HCT116 (cell line): ENCODE results near the gene EPHA2. TPM values are rescaled to one million over a fixed set of nuclear protein-coding genes. Genes with fewer than 3 reads are reported as not detected.
A peak's percentile ranks its signal among the peaks of the same experiment; 100 is the strongest.

Source experiments
- ATAC-seq: fragments of 200-7000 bp; cut with Tn5 transposase; 2 replicates; pipeline ENCODE4 v1.9.1; 2020; ENCODE audit warnings: mild to moderate bottlenecking, moderate library complexity
- BruUV-seq: library from RNA; stranded (reverse); fragments of 400-500 nt; replicated peaks from 2 replicates; lab custom pipeline; 2021; lab: Mats Ljungman, UMichigan
- CTCF ChIA-PET: fragments of 300-600 bp; sonication (Branson Sonifier 250); formaldehyde crosslinking; loops from one replicate; lab custom pipeline; 2021; ENCODE audit warnings: antibody characterized with exemption; lab: Charles Lee
- POLR2A ChIA-PET: fragments of 300-600, 350-600 bp; sonication (Branson Sonifier 250); formaldehyde crosslinking; loops from one replicate; lab custom pipeline; 2021; ENCODE audit warnings: antibody characterized with exemption; lab: Charles Lee
- RAD21 ChIA-PET, 2 experiments: fragments of 300-600 bp; sonication (Branson Sonifier 250); formaldehyde crosslinking; loops; one replicate each; lab custom pipeline; 2023; ENCODE audit warnings: low total read pairs in 2 of 2; ENCODE audit not compliant: uncharacterized antibody in 2 of 2, unreplicated experiment in 2 of 2, low non-redundant PET in 1 of 2; lab: Charles Lee
- DNase-seq: peaks from one replicate; pipeline ENCODE4 v3.0.0-alpha.2; 2010; ENCODE audit warnings: low read depth, low spot score
- H2AFZ ChIP-seq: fragments of 200-600 bp; shearing (Covaris generic), sonication (generic); 2 replicates; pipeline ENCODE4 v1.6.1; 2017; ENCODE audit warnings: low read depth, mixed run types, mixed read lengths, antibody characterized with exemption, low read length; ENCODE audit not compliant: poor library complexity, severe bottlenecking
- H3K27ac ChIP-seq: 2 replicates; pipeline ENCODE4 v1.5.1; 2012; ENCODE audit warnings: low read depth, low read length
- H3K27me3 ChIP-seq: fragments of 200-600 bp; sonication (generic); 2 replicates; pipeline ENCODE4 v1.6.1; 2016; ENCODE audit warnings: mixed run types, low read length, mixed read lengths; ENCODE audit not compliant: insufficient read depth
- H3K36me3 ChIP-seq, 2 experiments: fragments of 200-500 bp in 1 of 2; fragments of 200-600 bp in 1 of 2; sonication (Bioruptor generic) in 1 of 2; sonication (generic) in 1 of 2; 2 replicates each; pipeline versions ENCODE4 v1.5.1 to v1.6.1; 2014 to 2016; ENCODE audit warnings: low read length in 2 of 2, inconsistent platforms in 1 of 2, mixed read lengths in 1 of 2, mixed run types in 1 of 2; ENCODE audit not compliant: insufficient read depth in 2 of 2, control insufficient read depth in 1 of 2
- H3K4me1 ChIP-seq, 2 experiments: fragments of 200-600 bp in 1 of 2; sonication (generic) in 1 of 2; 2 replicates each; pipeline versions ENCODE4 v1.5.1 to v1.6.1; 2012 to 2017; ENCODE audit warnings: low read length in 2 of 2, inconsistent platforms in 1 of 2, mild to moderate bottlenecking in 1 of 2, mixed read lengths in 1 of 2, mixed run types in 1 of 2, moderate library complexity in 1 of 2; ENCODE audit not compliant: insufficient read depth in 2 of 2, control insufficient read depth in 1 of 2
- H3K4me2 ChIP-seq: fragments of 200-600 bp; sonication (generic); 2 replicates; pipeline ENCODE4 v1.6.1; 2017; ENCODE audit warnings: mixed run types, low read length, mixed read lengths
- H3K4me3 ChIP-seq, 2 experiments: fragments of 200-600 bp in 1 of 2; sonication (generic) in 1 of 2; replicated peaks in 1 of 2; 2 replicates each; pipeline ENCODE4 v1.5.1; 2011 to 2016; ENCODE audit warnings: low read length in 2 of 2, control low read depth in 1 of 2, low read depth in 1 of 2, mild to moderate bottlenecking in 1 of 2, mixed read lengths in 1 of 2, mixed run types in 1 of 2
- H3K79me2 ChIP-seq: fragments of 200-600 bp; sonication (generic); 2 replicates; pipeline ENCODE4 v1.6.1; 2017; ENCODE audit warnings: mild to moderate bottlenecking, mixed run types, low read length, moderate library complexity, mixed read lengths; ENCODE audit not compliant: insufficient read depth
- H3K9ac ChIP-seq: fragments of 200-600 bp; sonication (generic); 2 replicates; pipeline ENCODE4 v1.6.1; 2016; ENCODE audit warnings: low read length, mixed read lengths
- H3K9me2 ChIP-seq: fragments of 200-600 bp; sonication (generic), shearing (Covaris generic); 2 replicates; pipeline ENCODE4 v1.6.1; 2017; ENCODE audit warnings: mixed run types, mild to moderate bottlenecking, moderate library complexity; ENCODE audit not compliant: insufficient read depth
- H3K9me3 ChIP-seq, 2 experiments: fragments of 200-500 bp in 1 of 2; fragments of 200-600 bp in 1 of 2; sonication (Bioruptor generic) in 1 of 2; sonication (generic) in 1 of 2; 2 replicates each; pipeline ENCODE4 v1.6.1; 2014 to 2017; ENCODE audit warnings: low read length in 2 of 2, mixed read lengths in 2 of 2, inconsistent platforms in 1 of 2, low read depth in 1 of 2, mild to moderate bottlenecking in 1 of 2, mixed run types in 1 of 2, moderate library complexity in 1 of 2; ENCODE audit not compliant: control insufficient read depth in 1 of 2, insufficient read depth in 1 of 2
- H4K20me1 ChIP-seq: fragments of 200-600 bp; sonication (generic), shearing (Covaris generic); 2 replicates; pipeline ENCODE4 v1.6.1; 2017; ENCODE audit warnings: mixed run types, mild to moderate bottlenecking, moderate library complexity; ENCODE audit not compliant: insufficient read depth
- CEBPB ChIP-seq: IDR thresholded peaks from 2 replicates; pipeline ENCODE4 v1.6.1; 2012; ENCODE audit warnings: low read depth
- ELF1 ChIP-seq: IDR thresholded peaks from 2 replicates; pipeline ENCODE4 v1.6.1; 2012; ENCODE audit warnings: low read depth, borderline replicate concordance
- EZH2 ChIP-seq: fragments of 200-600 bp; sonication (generic); IDR thresholded peaks from 2 replicates; pipeline ENCODE4 v1.6.1; 2017; ENCODE audit warnings: antibody characterized with exemption, mixed run types
- JUND ChIP-seq: IDR thresholded peaks from 2 replicates; pipeline ENCODE4 v1.6.1; 2012
- POLR2A ChIP-seq: IDR thresholded peaks from 2 replicates; pipeline ENCODE4 v1.7.0; 2011; ENCODE audit warnings: borderline replicate concordance; ENCODE audit not compliant: insufficient read depth, insufficient read length; ENCODE audit errors: extremely low read depth
- POLR2AphosphoS5 ChIP-seq: IDR thresholded peaks from 2 replicates; pipeline ENCODE4 v1.6.1; 2011; ENCODE audit warnings: mild to moderate bottlenecking, low read depth, low read length, moderate library complexity
- ZNF274 ChIP-seq: fragments of 200-500 bp; sonication (Bioruptor generic); IDR thresholded peaks from 2 replicates; pipeline ENCODE4 v1.6.1; 2014; ENCODE audit warnings: mild to moderate bottlenecking, low read depth, low read length, inconsistent platforms
- intact Hi-C: fragments of 100-400 bp; cut with micrococcal nuclease; formaldehyde crosslinking; loops from 2 replicates; pipeline ENCODE4 v1.10.0; 2022
- total RNA-seq: library from RNA; stranded (reverse); gene quantifications from one replicate; pipeline ENCODE4 v1.2.1, GENCODE V29; 2021; ENCODE audit not compliant: unreplicated experiment
- TF ChIP-seq, protein P1 (sequence below): IDR thresholded peaks from 2 replicates; pipeline ENCODE4 v1.6.1; 2012; ENCODE audit warnings: low read depth
- TF ChIP-seq, protein P2 (sequence below): IDR thresholded peaks from 2 replicates; pipeline ENCODE4 v1.6.1; 2012
- TF ChIP-seq, protein P3 (sequence below): IDR thresholded peaks from 2 replicates; pipeline ENCODE4 v1.6.1; 2011; ENCODE audit warnings: mild to moderate bottlenecking, low read length, moderate library complexity; ENCODE audit not compliant: insufficient replicate concordance; ENCODE audit errors: extremely low read depth

EPHA2 gene
- total RNA-seq, 1 experiment from 2014 or later = 164 TPM

DNA sequence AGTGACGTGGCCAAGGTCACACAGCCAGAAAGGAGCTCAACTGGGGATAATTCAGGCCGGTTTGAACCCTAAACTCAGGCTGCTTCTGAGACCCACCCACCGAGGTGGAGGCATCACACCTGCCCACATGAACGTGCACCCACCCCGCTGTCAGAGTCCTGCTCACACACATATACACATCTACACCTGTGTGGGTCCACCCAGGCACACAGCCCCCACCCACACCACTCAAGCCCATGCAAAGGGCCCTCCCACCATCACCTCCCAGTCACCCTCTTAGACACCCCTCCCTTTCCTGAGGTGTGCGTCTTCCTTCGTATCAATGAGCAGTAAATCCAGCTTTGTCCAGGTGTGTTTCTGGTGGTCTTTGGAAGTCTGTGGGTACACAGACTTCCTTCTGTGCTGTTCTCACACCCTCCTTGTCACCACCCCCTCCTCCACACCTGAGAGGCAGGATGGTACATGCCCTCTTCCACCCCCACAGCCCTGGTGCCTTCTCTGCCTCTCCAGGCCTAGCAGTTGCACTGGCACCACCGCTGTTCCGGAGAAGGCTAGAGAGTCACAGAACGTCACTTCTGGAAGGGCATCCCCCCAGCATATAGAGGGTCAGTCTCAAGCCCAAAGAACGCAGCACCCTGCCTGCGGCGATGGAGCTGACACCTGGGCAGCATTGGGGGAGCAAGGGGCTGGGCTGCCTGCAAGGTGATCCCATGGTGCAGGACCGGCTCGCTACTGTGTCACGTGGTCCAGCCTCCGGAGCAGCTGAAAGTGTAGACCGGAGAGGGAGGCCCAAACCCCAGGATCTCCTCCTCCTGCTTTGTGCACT, 63.6 kb downstream of the EPHA2 start (continued):
- TF ChIP-seq, protein P1, sequence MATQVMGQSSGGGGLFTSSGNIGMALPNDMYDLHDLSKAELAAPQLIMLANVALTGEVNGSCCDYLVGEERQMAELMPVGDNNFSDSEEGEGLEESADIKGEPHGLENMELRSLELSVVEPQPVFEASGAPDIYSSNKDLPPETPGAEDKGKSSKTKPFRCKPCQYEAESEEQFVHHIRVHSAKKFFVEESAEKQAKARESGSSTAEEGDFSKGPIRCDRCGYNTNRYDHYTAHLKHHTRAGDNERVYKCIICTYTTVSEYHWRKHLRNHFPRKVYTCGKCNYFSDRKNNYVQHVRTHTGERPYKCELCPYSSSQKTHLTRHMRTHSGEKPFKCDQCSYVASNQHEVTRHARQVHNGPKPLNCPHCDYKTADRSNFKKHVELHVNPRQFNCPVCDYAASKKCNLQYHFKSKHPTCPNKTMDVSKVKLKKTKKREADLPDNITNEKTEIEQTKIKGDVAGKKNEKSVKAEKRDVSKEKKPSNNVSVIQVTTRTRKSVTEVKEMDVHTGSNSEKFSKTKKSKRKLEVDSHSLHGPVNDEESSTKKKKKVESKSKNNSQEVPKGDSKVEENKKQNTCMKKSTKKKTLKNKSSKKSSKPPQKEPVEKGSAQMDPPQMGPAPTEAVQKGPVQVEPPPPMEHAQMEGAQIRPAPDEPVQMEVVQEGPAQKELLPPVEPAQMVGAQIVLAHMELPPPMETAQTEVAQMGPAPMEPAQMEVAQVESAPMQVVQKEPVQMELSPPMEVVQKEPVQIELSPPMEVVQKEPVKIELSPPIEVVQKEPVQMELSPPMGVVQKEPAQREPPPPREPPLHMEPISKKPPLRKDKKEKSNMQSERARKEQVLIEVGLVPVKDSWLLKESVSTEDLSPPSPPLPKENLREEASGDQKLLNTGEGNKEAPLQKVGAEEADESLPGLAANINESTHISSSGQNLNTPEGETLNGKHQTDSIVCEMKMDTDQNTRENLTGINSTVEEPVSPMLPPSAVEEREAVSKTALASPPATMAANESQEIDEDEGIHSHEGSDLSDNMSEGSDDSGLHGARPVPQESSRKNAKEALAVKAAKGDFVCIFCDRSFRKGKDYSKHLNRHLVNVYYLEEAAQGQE = no peak
- TF ChIP-seq JUND (no peak), EZH2 (no peak)

DNA sequence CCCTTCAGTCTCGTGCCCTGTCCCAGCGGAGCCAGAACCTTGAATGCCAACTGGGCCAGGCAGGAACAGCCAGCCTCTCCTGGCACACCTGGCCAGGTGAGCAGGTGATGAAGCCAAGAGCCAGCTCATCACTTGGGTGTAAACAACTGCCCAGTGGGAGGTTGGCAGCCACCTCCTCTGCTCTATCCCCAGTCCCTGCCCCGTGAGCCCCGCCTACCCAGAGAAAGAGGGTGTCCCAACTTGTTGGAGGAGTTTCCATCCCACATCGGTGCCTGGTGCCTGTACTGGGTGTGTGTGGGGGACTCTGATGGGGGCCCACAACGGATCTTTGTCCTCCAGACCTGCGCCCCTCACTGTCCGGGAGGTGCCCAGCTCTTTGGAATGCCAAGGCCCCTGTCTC, 64.6 kb downstream of the EPHA2 start:
- Histone ChIP-seq H3K9ac (no peak overlapping the region), H3K79me2 (no peaks in the 10 kb centered on the region), H3K9me2 (no peaks in the 10 kb centered on the region), H3K4me1 (peaks cover 3 to 16% of the 10 kb centered on the region in 2 experiments; a peak in 2 of 4 replicates), H3K9me3 (no peaks in the 10 kb centered on the region), H3K27ac (no peak overlapping the region), H4K20me1 (no peaks in the 10 kb centered on the region), H3K4me3 (no peak overlapping the region), H3K27me3 (no peaks in the 10 kb centered on the region), H3K36me3 (no peaks in the 10 kb centered on the region), H2AFZ (no peak overlapping the region), H3K4me2 (no peak overlapping the region)
- RAD21 ChIA-PET = interaction anchor here in 1 of 2 experiments (0.7 kb wide), 1 partner anchor 91 kb away, joined by 3 read pairs; no protein-coding TSS in a partner anchor
- TF ChIP-seq CEBPB (no peak), ZNF274 (no peak), POLR2AphosphoS5 (no peak), POLR2A (no peak), EZH2 (no peak), JUND (no peak), ELF1 (no peak)
- TF ChIP-seq, protein P2, sequence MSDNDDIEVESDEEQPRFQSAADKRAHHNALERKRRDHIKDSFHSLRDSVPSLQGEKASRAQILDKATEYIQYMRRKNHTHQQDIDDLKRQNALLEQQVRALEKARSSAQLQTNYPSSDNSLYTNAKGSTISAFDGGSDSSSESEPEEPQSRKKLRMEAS = no peak
- TF ChIP-seq, protein P3, sequence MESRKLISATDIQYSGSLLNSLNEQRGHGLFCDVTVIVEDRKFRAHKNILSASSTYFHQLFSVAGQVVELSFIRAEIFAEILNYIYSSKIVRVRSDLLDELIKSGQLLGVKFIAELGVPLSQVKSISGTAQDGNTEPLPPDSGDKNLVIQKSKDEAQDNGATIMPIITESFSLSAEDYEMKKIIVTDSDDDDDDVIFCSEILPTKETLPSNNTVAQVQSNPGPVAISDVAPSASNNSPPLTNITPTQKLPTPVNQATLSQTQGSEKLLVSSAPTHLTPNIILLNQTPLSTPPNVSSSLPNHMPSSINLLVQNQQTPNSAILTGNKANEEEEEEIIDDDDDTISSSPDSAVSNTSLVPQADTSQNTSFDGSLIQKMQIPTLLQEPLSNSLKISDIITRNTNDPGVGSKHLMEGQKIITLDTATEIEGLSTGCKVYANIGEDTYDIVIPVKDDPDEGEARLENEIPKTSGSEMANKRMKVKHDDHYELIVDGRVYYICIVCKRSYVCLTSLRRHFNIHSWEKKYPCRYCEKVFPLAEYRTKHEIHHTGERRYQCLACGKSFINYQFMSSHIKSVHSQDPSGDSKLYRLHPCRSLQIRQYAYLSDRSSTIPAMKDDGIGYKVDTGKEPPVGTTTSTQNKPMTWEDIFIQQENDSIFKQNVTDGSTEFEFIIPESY = no peak
- DNase-seq (no peak), ATAC-seq (peak; percentile 57)
- CTCF ChIA-PET = interaction anchor here (1.2 kb wide), 1 partner anchor 9 kb away, joined by 8 read pairs; no protein-coding TSS in a partner anchor
- intact Hi-C loops = no loop called here
- BruUV-seq = no TSS peak
- POLR2A ChIA-PET = no interaction called here
